ENCODE measurements around the gene GABRG3. TPM values are rescaled to one million over a fixed set of nuclear protein-coding genes. Genes with fewer than 3 reads are reported as not detected.

The GABRG3 gene
- total RNA-seq, 4 donors from 2014 or later = not detected

- 76% methylated on average over 8 of the region's 8 CpGs for WGBS
- intact Hi-C loops (cut with DNase I) = no loop called here
- Histone ChIP-seq H3K4me3 (no peak overlapping the region), H3K4me1 (no peaks in the 10 kb centered on the region), H3K36me3 (no peaks in the 10 kb centered on the region), H3K27me3 (no peaks in the 10 kb centered on the region), H3K27ac (replicated peaks in 1 of 4) (no peak overlapping the region), H3K9me3 (peaks cover 0 to 14% (median 2%) of the 10 kb centered on the region in 4 donors)
- no peak for TF ChIP-seq POLR2AphosphoS5 (IDR thresholded peaks at IDR 0.05)
- no peak for TF ChIP-seq EP300 (IDR thresholded peaks at IDR 0.05)
- no peak for TF ChIP-seq CTCF (IDR thresholded peaks at IDR 0.05)
- no peak for TF ChIP-seq POLR2A (IDR thresholded peaks at IDR 0.05; ENCODE audit: low read depth)
- peak; percentile 72 for DNase-seq (ENCODE audit: extremely low spot score)
Observed at GRCh38 chr15:27529399-27529798, 558.4 kb downstream of the GABRG3 start.

- H3K4me3 ChIP-seq = no peak overlapping the region
- intact Hi-C loops (cut with DNase I) = no loop called here
- WGBS = 92% methylated on average over 9 of the region's 9 CpGs
- peaks cover 0 to 11% (median 0%) of the 10 kb centered on the region in 4 donors for H3K9me3 ChIP-seq
- TF ChIP-seq POLR2AphosphoS5 (IDR thresholded peaks at IDR 0.05) (no peak), POLR2A (IDR thresholded peaks at IDR 0.05; ENCODE audit: low read depth) (no peak), CTCF (IDR thresholded peaks at IDR 0.05) (no peak), EP300 (IDR thresholded peaks at IDR 0.05) (no peak)
- DNase-seq (ENCODE audit: extremely low spot score) = no peak
- no peaks in the 10 kb centered on the region for H3K36me3 ChIP-seq
- no peak overlapping the region for H3K27ac ChIP-seq (replicated peaks in 1 of 4)
- H3K27me3 ChIP-seq = no peaks in the 10 kb centered on the region
- H3K4me1 ChIP-seq = no peaks in the 10 kb centered on the region
Observed at GRCh38 chr15:27530994-27531393, 560.0 kb downstream of the GABRG3 start.

DNA sequence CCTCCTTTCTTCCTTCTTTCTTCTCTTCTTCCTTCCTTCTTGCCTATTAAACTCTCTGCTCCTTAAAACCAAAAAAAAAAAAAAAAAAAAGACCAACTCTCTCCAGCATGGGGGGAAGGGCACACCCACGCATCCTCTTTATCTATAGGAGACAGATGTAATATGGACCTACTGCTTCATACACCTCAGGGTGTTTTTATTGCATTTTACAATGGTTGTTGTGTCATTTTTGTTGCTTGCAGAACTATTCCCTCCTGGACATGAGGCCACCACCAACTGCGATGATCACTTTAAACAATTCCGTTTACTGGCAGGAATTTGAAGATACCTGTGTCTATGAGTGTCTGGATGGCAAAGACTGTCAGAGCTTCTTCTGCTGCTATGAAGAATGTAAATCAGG is 561.4 kb downstream of the GABRG3 start:
- no peak for TF ChIP-seq CTCF (IDR thresholded peaks at IDR 0.05)
- no peak for TF ChIP-seq POLR2AphosphoS5 (IDR thresholded peaks at IDR 0.05)
- TF ChIP-seq POLR2A (IDR thresholded peaks at IDR 0.05; ENCODE audit: low read depth) = no peak
- TF ChIP-seq EP300 (IDR thresholded peaks at IDR 0.05) = no peak
- intact Hi-C loops (cut with DNase I) = no loop called here
- Histone ChIP-seq H3K36me3 (no peaks in the 10 kb centered on the region), H3K27ac (replicated peaks in 1 of 4) (no peak overlapping the region), H3K27me3 (no peaks in the 10 kb centered on the region), H3K9me3 (no peaks in the 10 kb centered on the region), H3K4me1 (no peaks in the 10 kb centered on the region), H3K4me3 (no peak overlapping the region)
- WGBS = 90% methylated on average over 3 of the region's 3 CpGs
- no peak for DNase-seq (ENCODE audit: extremely low spot score)

- Histone ChIP-seq H3K27me3 (peaks cover 0 to 5% (median 0%) of the 10 kb centered on the region in 4 donors), H3K36me3 (no peaks in the 10 kb centered on the region), H3K4me3 (no peak overlapping the region), H3K9me3 (no peaks in the 10 kb centered on the region), H3K4me1 (no peaks in the 10 kb centered on the region), H3K27ac (replicated peaks in 1 of 4) (no peak overlapping the region)
- TF ChIP-seq POLR2A (IDR thresholded peaks at IDR 0.05; ENCODE audit: low read depth) (no peak), EP300 (IDR thresholded peaks at IDR 0.05) (no peak), CTCF (IDR thresholded peaks at IDR 0.05) (no peak), POLR2AphosphoS5 (IDR thresholded peaks at IDR 0.05) (no peak)
- intact Hi-C loops (cut with DNase I) = no loop called here
- DNase-seq (ENCODE audit: extremely low spot score) = peak; percentile 84
- 87% methylated on average over 6 of the region's 6 CpGs for WGBS
Observed at GRCh38 chr15:27535445-27536129, 564.6 kb downstream of the GABRG3 start.

- Histone ChIP-seq H3K9me3 (no peaks in the 10 kb centered on the region), H3K4me1 (no peaks in the 10 kb centered on the region), H3K4me3 (no peak overlapping the region), H3K27me3 (peaks cover 0 to 9% (median 0%) of the 10 kb centered on the region in 4 donors), H3K36me3 (no peaks in the 10 kb centered on the region), H3K27ac (replicated peaks in 1 of 4) (no peak overlapping the region)
- DNase-seq (ENCODE audit: extremely low spot score) = no peak
- TF ChIP-seq POLR2AphosphoS5 (IDR thresholded peaks at IDR 0.05) (no peak), POLR2A (IDR thresholded peaks at IDR 0.05; ENCODE audit: low read depth) (no peak), CTCF (IDR thresholded peaks at IDR 0.05) (no peak), EP300 (IDR thresholded peaks at IDR 0.05) (no peak)
- intact Hi-C loops (cut with DNase I) = no loop called here
- 75% methylated on average over 3 of the region's 3 CpGs for WGBS
Observed at GRCh38 chr15:27538325-27538724, 567.3 kb downstream of the GABRG3 start.
